Measurements from ENCODE around the gene SH3RF1. TPM values are rescaled to one million over a fixed set of nuclear protein-coding genes. Genes with fewer than 3 reads are reported as not detected.
"Not testable (repeated sequence)": the region's sequence is repeated elsewhere in the genome, so short reads cannot be mapped to it uniquely, and the experiment has no call there.

SH3RF1 gene
- total RNA-seq, 1 experiment from 2014 or later, result 15.3 TPM

DNA sequence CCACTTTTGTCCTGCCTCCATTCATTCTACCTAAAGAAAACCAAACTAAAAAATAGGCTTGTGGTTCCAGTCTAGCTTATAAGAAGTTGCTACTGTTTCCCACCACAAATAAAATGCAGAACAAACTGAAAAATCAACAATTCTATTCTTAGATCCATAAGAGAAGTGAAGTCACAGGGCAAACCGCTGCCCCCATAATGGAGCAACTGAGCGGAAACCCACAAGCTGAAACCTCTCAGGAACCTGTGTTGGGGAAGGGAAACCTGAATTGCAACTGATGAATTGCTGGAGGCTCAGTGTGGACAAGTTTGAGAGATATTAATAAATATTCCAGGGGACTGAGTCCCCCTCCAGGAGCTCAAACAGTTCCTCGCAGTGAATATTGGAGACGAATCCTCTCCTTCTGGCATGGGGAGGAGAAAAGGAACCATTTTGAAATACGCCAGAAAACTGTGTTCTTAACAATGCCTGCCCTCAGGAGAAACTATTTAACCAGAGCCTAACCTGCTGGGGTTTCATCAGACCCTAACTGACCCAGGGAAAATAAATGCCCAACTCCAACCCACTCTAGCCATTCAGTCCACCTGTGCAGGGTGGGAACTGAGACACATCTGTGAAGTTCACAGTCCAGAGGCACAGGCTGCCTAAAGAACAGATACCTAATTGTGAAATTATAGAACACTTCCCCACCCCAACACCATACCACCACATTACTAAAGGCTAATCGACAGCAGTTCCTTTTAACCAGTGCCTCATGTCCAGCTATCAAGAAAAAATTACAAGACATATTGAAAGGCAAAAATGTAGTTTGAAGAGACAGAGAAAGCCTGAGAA, 22.8 kb upstream of the SH3RF1 start:
- WGBS (ENCODE audit: extremely low coverage, insufficient read length, low lambda C conversion rate), result no CpG with 5 or more reads among the region's 6 CpGs
- no peak overlapping the region for H3K4me3 Mint-ChIP-seq

GRCh38 chr4:169287983-169288382, 17.2 kb upstream of the SH3RF1 start:
- not testable (repeated sequence) for H3K23ac ChIP-seq (ENCODE audit: insufficient read length, low read depth, low read length); H3K27ac ChIP-seq (ENCODE audit: insufficient read length, low read depth, low read length); H3K27me3 ChIP-seq (ENCODE audit: insufficient read depth, low read length); H4K5ac ChIP-seq (ENCODE audit: insufficient read length, low read depth, low read length); H3K79me2 ChIP-seq (ENCODE audit: insufficient read depth, low read length); DNase-seq; H3K4me1 ChIP-seq (ENCODE audit: insufficient read depth, low read length); H4K91ac ChIP-seq (ENCODE audit: insufficient read length, low read depth, low read length); H3K4me2 ChIP-seq (ENCODE audit: insufficient read depth, insufficient read length, low read length); H3K4ac ChIP-seq (ENCODE audit: low read depth, low read length); H3T11ph ChIP-seq (ENCODE audit: low read length); H3K27ac Mint-ChIP-seq; H3K14ac ChIP-seq (ENCODE audit: insufficient read depth, low read length); H3K18ac ChIP-seq (ENCODE audit: insufficient read length, low read depth, low read length); H2AK5ac ChIP-seq (ENCODE audit: insufficient read length, low read length); H3K56ac ChIP-seq (ENCODE audit: insufficient read length, low read depth, low read length); H2BK5ac ChIP-seq (ENCODE audit: insufficient read length, low read length); H2BK12ac ChIP-seq (ENCODE audit: insufficient read length, low read depth, low read length); H3K27me3 Mint-ChIP-seq (ENCODE audit: low read depth); H3K4me1 Mint-ChIP-seq; H3K9me3 ChIP-seq (ENCODE audit: control insufficient read depth, low read depth, low read length); H3K23me2 ChIP-seq (ENCODE audit: insufficient read length, low read depth, low read length, poor library complexity, severe bottlenecking); H4K20me1 ChIP-seq (ENCODE audit: control insufficient read depth, insufficient read depth, insufficient read length); H2BK120ac ChIP-seq (ENCODE audit: low read depth, low read length, poor library complexity, severe bottlenecking); H3K9ac ChIP-seq (ENCODE audit: extremely low read depth, insufficient read length, low read length); H3K4me3 Mint-ChIP-seq; H2BK15ac ChIP-seq (ENCODE audit: low read depth, low read length); H2BK20ac ChIP-seq (ENCODE audit: low read depth, low read length, poor library complexity, severe bottlenecking); H4K8ac ChIP-seq (replicated peaks; ENCODE audit: insufficient read length, low read depth, low read length); H2AFZ ChIP-seq (ENCODE audit: low read length); H3K79me1 ChIP-seq (ENCODE audit: insufficient read depth, low read depth, low read length, poor library complexity, severe bottlenecking); H3K9me3 Mint-ChIP-seq
- no CpG with 5 or more reads among the region's 3 CpGs for WGBS (ENCODE audit: extremely low coverage, insufficient read length, low lambda C conversion rate)
- peaks cover 0 to 13% (median 5%) of the 10 kb centered on the region in 3 experiments; a peak in 4 of 7 replicates for H3K36me3 Mint-ChIP-seq (ENCODE audit: insufficient read depth in 1 of 3, low read depth in 3 of 3)

More for the DNA sequence above, 22.8 kb upstream of the SH3RF1 start:
- no peak for DNase-seq
- Histone ChIP-seq H2BK20ac (ENCODE audit: low read depth, low read length, poor library complexity, severe bottlenecking) (no peak overlapping the region), H2BK15ac (ENCODE audit: low read depth, low read length) (no peak overlapping the region), H4K91ac (ENCODE audit: insufficient read length, low read depth, low read length) (no peak overlapping the region), H3K18ac (ENCODE audit: insufficient read length, low read depth, low read length) (no peak overlapping the region), H3K4ac (ENCODE audit: low read depth, low read length) (no peak overlapping the region), H3K4me1 (ENCODE audit: insufficient read depth, low read length) (no peaks in the 10 kb centered on the region), H2BK120ac (ENCODE audit: low read depth, low read length, poor library complexity, severe bottlenecking) (no peak overlapping the region), H2AFZ (ENCODE audit: low read length) (no peak overlapping the region), H3K23ac (ENCODE audit: insufficient read length, low read depth, low read length) (no peak overlapping the region), H3K23me2 (ENCODE audit: insufficient read length, low read depth, low read length, poor library complexity, severe bottlenecking) (no peaks in the 10 kb centered on the region), H3K56ac (ENCODE audit: insufficient read length, low read depth, low read length) (no peak overlapping the region), H3K79me1 (ENCODE audit: insufficient read depth, low read depth, low read length, poor library complexity, severe bottlenecking) (no peaks in the 10 kb centered on the region), H3K9ac (ENCODE audit: extremely low read depth, insufficient read length, low read length) (no peak overlapping the region), H4K5ac (ENCODE audit: insufficient read length, low read depth, low read length) (no peak overlapping the region), H3T11ph (ENCODE audit: low read length) (no peak overlapping the region), H3K4me2 (ENCODE audit: insufficient read depth, insufficient read length, low read length) (no peak overlapping the region), H3K27me3 (ENCODE audit: insufficient read depth, low read length) (no peaks in the 10 kb centered on the region), H4K20me1 (ENCODE audit: control insufficient read depth, insufficient read depth, insufficient read length) (no peaks in the 10 kb centered on the region), H4K8ac (replicated peaks; ENCODE audit: insufficient read length, low read depth, low read length) (no peak overlapping the region), H3K14ac (ENCODE audit: insufficient read depth, low read length) (no peak overlapping the region), H2BK5ac (ENCODE audit: insufficient read length, low read length) (no peak overlapping the region), H3K27ac (ENCODE audit: insufficient read length, low read depth, low read length) (no peak overlapping the region), H2AK5ac (ENCODE audit: insufficient read length, low read length) (no peak overlapping the region), H3K79me2 (ENCODE audit: insufficient read depth, low read length) (no peaks in the 10 kb centered on the region), H3K9me3 (ENCODE audit: control insufficient read depth, low read depth, low read length) (no peaks in the 10 kb centered on the region), H2BK12ac (ENCODE audit: insufficient read length, low read depth, low read length) (no peak overlapping the region)
- TF ChIP-seq, protein P1, sequence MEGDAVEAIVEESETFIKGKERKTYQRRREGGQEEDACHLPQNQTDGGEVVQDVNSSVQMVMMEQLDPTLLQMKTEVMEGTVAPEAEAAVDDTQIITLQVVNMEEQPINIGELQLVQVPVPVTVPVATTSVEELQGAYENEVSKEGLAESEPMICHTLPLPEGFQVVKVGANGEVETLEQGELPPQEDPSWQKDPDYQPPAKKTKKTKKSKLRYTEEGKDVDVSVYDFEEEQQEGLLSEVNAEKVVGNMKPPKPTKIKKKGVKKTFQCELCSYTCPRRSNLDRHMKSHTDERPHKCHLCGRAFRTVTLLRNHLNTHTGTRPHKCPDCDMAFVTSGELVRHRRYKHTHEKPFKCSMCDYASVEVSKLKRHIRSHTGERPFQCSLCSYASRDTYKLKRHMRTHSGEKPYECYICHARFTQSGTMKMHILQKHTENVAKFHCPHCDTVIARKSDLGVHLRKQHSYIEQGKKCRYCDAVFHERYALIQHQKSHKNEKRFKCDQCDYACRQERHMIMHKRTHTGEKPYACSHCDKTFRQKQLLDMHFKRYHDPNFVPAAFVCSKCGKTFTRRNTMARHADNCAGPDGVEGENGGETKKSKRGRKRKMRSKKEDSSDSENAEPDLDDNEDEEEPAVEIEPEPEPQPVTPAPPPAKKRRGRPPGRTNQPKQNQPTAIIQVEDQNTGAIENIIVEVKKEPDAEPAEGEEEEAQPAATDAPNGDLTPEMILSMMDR (conservative IDR thresholded peaks at IDR 0.05), result no peak
- Mint-ChIP-seq H3K27me3 (ENCODE audit: low read depth) (no peaks in the 10 kb centered on the region), H3K27ac (no peak overlapping the region), H3K36me3 (ENCODE audit: insufficient read depth in 1 of 3, low read depth in 3 of 3) (no peaks in the 10 kb centered on the region), H3K4me1 (peaks cover 0 to under 1% of the 10 kb centered on the region in 2 experiments; a peak in 1 of 4 replicates), H3K9me3 (no peaks in the 10 kb centered on the region)

All from H9 (cell line).